Measurements from ENCODE around the gene GDPD4. TPM values are rescaled to one million over a fixed set of nuclear protein-coding genes. Genes with fewer than 3 reads are reported as not detected.

The GDPD4 gene
- total and polyA plus RNA-seq, 4 donors: 0.08 to 1.1 TPM; not detected in 2

- WGBS: 96% methylated on average over 4 of the region's 4 CpGs
- Histone ChIP-seq H3K27ac (ENCODE audit: low read depth in 1 of 2, low read length in 2 of 2) (no peak overlapping the region), H3K9ac (ENCODE audit: low read depth in 1 of 2, low read length in 2 of 2) (no peak overlapping the region), H3K9me3 (ENCODE audit: control insufficient read depth in 4 of 4, low read length in 3 of 4) (no peaks in the 10 kb centered on the region), H3K4me1 (ENCODE audit: control insufficient read depth in 4 of 4, insufficient read depth in 4 of 4, low read length in 3 of 4) (peaks cover 12 to 31% (median 25%) of the 10 kb centered on the region in 4 donors), H3K27me3 (ENCODE audit: control insufficient read depth in 4 of 4, insufficient read depth in 4 of 4, low read length in 3 of 4) (no peaks in the 10 kb centered on the region), H3K4me3 (ENCODE audit: low read depth in 1 of 3, low read length in 3 of 3) (no peak overlapping the region), H3K36me3 (ENCODE audit: control insufficient read depth in 4 of 4, insufficient read depth in 3 of 4, low read depth in 1 of 4, low read length in 3 of 4) (peaks cover 3 to 28% (median 9%) of the 10 kb centered on the region in 4 donors)
- no peak for DNase-seq (ENCODE audit: low spot score)
- no peak for TF ChIP-seq SP1 (IDR thresholded peaks at IDR 0.05)
- no peak for TF ChIP-seq CTCF (IDR thresholded peaks at IDR 0.05; ENCODE audit: low read depth, low read length, missing input control)
These were observed 123.3 kb downstream of the GDPD4 start for GRCh38 chr11:77178150-77178549.

- H3K36me3 ChIP-seq (ENCODE audit: control insufficient read depth in 4 of 4, insufficient read depth in 3 of 4, low read depth in 1 of 4, low read length in 3 of 4): peaks cover 0 to 18% (median 4%) of the 10 kb centered on the region in 4 donors
- no peak overlapping the region for H3K4me3 ChIP-seq (ENCODE audit: low read depth in 1 of 3, low read length in 3 of 3)
- no peak overlapping the region for H3K9ac ChIP-seq (ENCODE audit: low read depth in 1 of 2, low read length in 2 of 2)
- no peak for TF ChIP-seq SP1 (IDR thresholded peaks at IDR 0.05)
- TF ChIP-seq YY1 (IDR thresholded peaks at IDR 0.05): no peak
- TF ChIP-seq RXRA (IDR thresholded peaks at IDR 0.05): no peak
- H3K27me3 ChIP-seq (ENCODE audit: control insufficient read depth in 4 of 4, insufficient read depth in 4 of 4, low read length in 3 of 4): no peaks in the 10 kb centered on the region
- no peak for DNase-seq (ENCODE audit: low spot score)
- peaks cover 16 to 40% (median 28%) of the 10 kb centered on the region in 4 donors for H3K4me1 ChIP-seq (ENCODE audit: control insufficient read depth in 4 of 4, insufficient read depth in 4 of 4, low read length in 3 of 4)
- no peak overlapping the region for H3K27ac ChIP-seq (ENCODE audit: low read depth in 1 of 2, low read length in 2 of 2)
- H3K9me3 ChIP-seq (ENCODE audit: control insufficient read depth in 4 of 4, low read length in 3 of 4): no peaks in the 10 kb centered on the region
- whole genome bisulfite sequencing: 87% methylated on average over 9 of the region's 9 CpGs
These were observed 124.5 kb downstream of the GDPD4 start for GRCh38 chr11:77176996-77177395.

GRCh38 chr11:77175869-77176539 is 125.5 kb downstream of the GDPD4 start:
- no peak for DNase-seq (ENCODE audit: low spot score)
- H3K27ac ChIP-seq (ENCODE audit: low read depth in 1 of 2, low read length in 2 of 2): peak overlapping the region; percentile 6 to 38
- peaks cover 0 to 10% (median 3%) of the 10 kb centered on the region in 4 donors for H3K36me3 ChIP-seq (ENCODE audit: control insufficient read depth in 4 of 4, insufficient read depth in 3 of 4, low read depth in 1 of 4, low read length in 3 of 4)
- H3K4me3 ChIP-seq (ENCODE audit: low read depth in 1 of 3, low read length in 3 of 3): no peak overlapping the region
- H3K4me1 ChIP-seq (ENCODE audit: control insufficient read depth in 4 of 4, insufficient read depth in 4 of 4, low read length in 3 of 4): peaks cover 19 to 50% (median 36%) of the 10 kb centered on the region in 4 donors
- WGBS: 71% methylated on average over 12 of the region's 12 CpGs
- H3K9me3 ChIP-seq (ENCODE audit: control insufficient read depth in 4 of 4, low read length in 3 of 4): no peaks in the 10 kb centered on the region
- H3K9ac ChIP-seq (ENCODE audit: low read depth in 1 of 2, low read length in 2 of 2): no peak overlapping the region
- no peaks in the 10 kb centered on the region for H3K27me3 ChIP-seq (ENCODE audit: control insufficient read depth in 4 of 4, insufficient read depth in 4 of 4, low read length in 3 of 4)
- TF ChIP-seq REST (IDR thresholded peaks at IDR 0.05): no peak
- TF ChIP-seq, protein P1, sequence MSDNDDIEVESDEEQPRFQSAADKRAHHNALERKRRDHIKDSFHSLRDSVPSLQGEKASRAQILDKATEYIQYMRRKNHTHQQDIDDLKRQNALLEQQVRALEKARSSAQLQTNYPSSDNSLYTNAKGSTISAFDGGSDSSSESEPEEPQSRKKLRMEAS (IDR thresholded peaks at IDR 0.05): no peak
- no peak for TF ChIP-seq GABPA (IDR thresholded peaks at IDR 0.05 in 1 of 2, conservative IDR thresholded peaks at IDR 0.05 in 1 of 2)
- TF ChIP-seq SP1 (IDR thresholded peaks at IDR 0.05): no peak
- TF ChIP-seq HNF4A (conservative IDR thresholded peaks at IDR 0.05): no peak
- TF ChIP-seq RXRA (IDR thresholded peaks at IDR 0.05): no peak
- TF ChIP-seq NR2F2 (IDR thresholded peaks at IDR 0.05): no peak
- no peak for TF ChIP-seq HNF4G (IDR thresholded peaks at IDR 0.05)
- no peak for TF ChIP-seq YY1 (IDR thresholded peaks at IDR 0.05)
- no peak for TF ChIP-seq EGR1 (IDR thresholded peaks at IDR 0.05; ENCODE audit: low read depth in 2 of 2)
- no peak for TF ChIP-seq TAF1 (conservative IDR thresholded peaks at IDR 0.05)
- no peak for TF ChIP-seq JUND (IDR thresholded peaks at IDR 0.05)
- no peak for TF ChIP-seq RAD21 (IDR thresholded peaks at IDR 0.05)
- no peak for TF ChIP-seq CTCF (IDR thresholded peaks at IDR 0.05; ENCODE audit: low read depth, low read length, missing input control)

Measured in liver (tissue), 9 donors.